Right lobe of liver (tissue), 6 donors: ENCODE results near the gene PHETA2. TPM values are rescaled to one million over a fixed set of nuclear protein-coding genes. Genes with fewer than 3 reads are reported as not detected.
"Not testable (repeated sequence)": the region's sequence is repeated elsewhere in the genome, so short reads cannot be mapped to it uniquely, and the experiment has no call there.

Experiments used
- ATAC-seq, 4 donors: fragments of 200-7000 bp; cut with Tn5 transposase; one replicate each; pipeline ENCODE4 v1.9.1; 2020; ENCODE audit warnings: mild to moderate bottlenecking in 4 of 4, moderate library complexity in 4 of 4
- DNase-seq, 3 donors: peaks; one replicate each; pipeline ENCODE4 v3.0.0-alpha.2; 2020
- H3K27ac ChIP-seq, 3 donors: fragments of 200-600 bp; one replicate each; pipeline ENCODE4 v1.8.0; 2022
- H3K27me3 ChIP-seq, 2 donors: fragments of 200-600 bp; one replicate each; pipeline ENCODE4 v1.8.0; 2022
- H3K36me3 ChIP-seq, 4 donors: fragments of 200-600 bp; sonication (generic) in 1 of 4; one replicate each; pipeline versions ENCODE4 v1.5.1 to v1.8.0; 2017 to 2022; ENCODE audit warnings: control low read depth in 1 of 4
- H3K4me1 ChIP-seq, 4 donors: fragments of 200-600 bp; sonication (generic) in 1 of 4; one replicate each; pipeline versions ENCODE4 v1.5.1 to v1.8.0; 2017 to 2022; ENCODE audit warnings: control low read depth in 1 of 4
- H3K4me3 ChIP-seq, 3 donors: fragments of 200-600 bp; one replicate each; pipeline ENCODE4 v1.8.0; 2022
- H3K9me3 ChIP-seq, 4 donors: fragments of 200-600 bp; sonication (generic) in 1 of 4; one replicate each; pipeline versions ENCODE4 v1.5.1 to v1.8.0; 2017 to 2022; ENCODE audit warnings: control low read depth in 1 of 4
- POLR2A ChIP-seq: fragments of 450-650 bp; IDR thresholded peaks from one replicate; pipeline ENCODE4 v1.6.1; 2017; ENCODE audit warnings: antibody characterized with exemption, mild to moderate bottlenecking
- WGBS: methylation state at CpG from one replicate; pipeline ENCODE4 v1.1.6; 2018; ENCODE audit warnings: low coverage, low lambda C conversion rate; ENCODE audit not compliant: insufficient coverage; ENCODE audit errors: missing lambda C conversion rate; 5-methylcytosine and 5-hydroxymethylcytosine counted together
- intact Hi-C, 2 donors: fragments of 100-400 bp; cut with DNase I; formaldehyde crosslinking; loops; one replicate each; pipeline versions ENCODE4 v1.11.2 to v1.14.1; 2022
- total RNA-seq, 6 experiments: library from RNA; depleted of rRNA in 2 of 6; stranded (reverse); fragments of >200 nt in 2 of 6; fragmentation: NEBNext Ultra II Directional in 3 of 6; extraction: Animal tissue kit (Norgen Biotek cat#: 25700) in 3 of 6; gene quantifications; one replicate each; pipeline versions ENCODE4 v1.1.0 to v1.2.4, GENCODE V29; 2016 to 2023
- TF ChIP-seq, protein P1 (sequence below), 4 donors: fragments of 200-600 bp in 3 of 4; fragments of 450-650 bp in 1 of 4; IDR thresholded peaks; one replicate each; pipeline versions ENCODE4 v1.5.1 to v1.8.0; 2016 to 2022; ENCODE audit warnings: antibody characterized with exemption in 4 of 4, mild to moderate bottlenecking in 2 of 4
- donor health status: DM: no; HTN: yes; CAD: no.
- donor health status: DM: no; HTN: no; CAD: no.
- donor health status: DM: no; HTN: no; CAD: no.
- donor health status: DM: no; HTN: yes; CAD: no.
- donor health status: DM: no; HTN: yes; CAD: no.

Gene PHETA2
- total RNA-seq, 6 experiments from 2014 or later: 0.51 to 1.4 (median 0.97) TPM

DNA sequence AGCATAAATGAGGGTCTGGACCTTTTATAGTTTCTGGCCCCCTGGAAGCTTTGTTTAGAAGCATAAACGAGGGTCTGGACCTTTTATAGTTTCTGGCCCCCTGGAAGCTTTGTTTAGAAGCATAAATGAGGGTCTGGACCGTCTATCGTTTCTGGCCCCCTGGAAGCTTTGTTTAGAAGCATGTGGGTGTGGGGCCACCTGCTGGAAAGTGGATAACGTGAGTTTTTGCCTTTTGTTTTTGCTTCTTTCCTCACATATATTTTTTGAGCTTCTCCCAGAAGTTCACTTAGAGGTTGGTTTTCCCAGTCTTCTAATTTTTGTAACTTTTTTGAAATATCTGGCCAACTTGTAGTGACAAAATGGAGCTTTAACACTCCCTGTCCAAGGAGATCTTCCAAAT is 38.7 kb downstream of the PHETA2 start:
- TF ChIP-seq, protein P1, sequence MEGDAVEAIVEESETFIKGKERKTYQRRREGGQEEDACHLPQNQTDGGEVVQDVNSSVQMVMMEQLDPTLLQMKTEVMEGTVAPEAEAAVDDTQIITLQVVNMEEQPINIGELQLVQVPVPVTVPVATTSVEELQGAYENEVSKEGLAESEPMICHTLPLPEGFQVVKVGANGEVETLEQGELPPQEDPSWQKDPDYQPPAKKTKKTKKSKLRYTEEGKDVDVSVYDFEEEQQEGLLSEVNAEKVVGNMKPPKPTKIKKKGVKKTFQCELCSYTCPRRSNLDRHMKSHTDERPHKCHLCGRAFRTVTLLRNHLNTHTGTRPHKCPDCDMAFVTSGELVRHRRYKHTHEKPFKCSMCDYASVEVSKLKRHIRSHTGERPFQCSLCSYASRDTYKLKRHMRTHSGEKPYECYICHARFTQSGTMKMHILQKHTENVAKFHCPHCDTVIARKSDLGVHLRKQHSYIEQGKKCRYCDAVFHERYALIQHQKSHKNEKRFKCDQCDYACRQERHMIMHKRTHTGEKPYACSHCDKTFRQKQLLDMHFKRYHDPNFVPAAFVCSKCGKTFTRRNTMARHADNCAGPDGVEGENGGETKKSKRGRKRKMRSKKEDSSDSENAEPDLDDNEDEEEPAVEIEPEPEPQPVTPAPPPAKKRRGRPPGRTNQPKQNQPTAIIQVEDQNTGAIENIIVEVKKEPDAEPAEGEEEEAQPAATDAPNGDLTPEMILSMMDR (IDR thresholded peaks at IDR 0.05): peak; percentile 16 to 38 (median 22)
- H3K4me1 ChIP-seq, H3K4me3 ChIP-seq, H3K27me3 ChIP-seq, DNase-seq, H3K9me3 ChIP-seq, H3K36me3 ChIP-seq, ATAC-seq, H3K27ac ChIP-seq, intact Hi-C loops: not testable (repeated sequence)
- 3% methylated on average over 4 of the region's 4 CpGs for WGBS

DNA sequence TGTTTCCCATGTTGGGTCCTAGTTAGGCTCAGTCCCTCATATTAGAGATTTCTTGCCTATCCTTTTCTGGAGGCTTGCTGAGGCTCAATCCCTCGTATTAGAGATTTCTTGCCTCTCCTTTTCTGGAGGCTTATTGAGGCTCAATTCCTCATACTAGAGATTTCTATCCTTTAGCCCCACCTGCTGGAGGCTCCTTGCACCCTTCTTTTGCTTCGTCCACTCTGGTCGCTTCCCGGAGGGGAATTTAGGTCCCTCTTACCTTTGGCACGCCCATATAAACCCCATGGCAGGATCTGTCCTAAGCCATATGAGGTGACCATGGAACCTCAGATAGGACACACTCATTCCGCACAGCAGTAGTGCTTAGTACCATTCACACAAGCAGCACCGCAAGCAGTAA is 40.7 kb downstream of the PHETA2 start:
- no peak for DNase-seq
- Histone ChIP-seq H3K27me3 (no peaks in the 10 kb centered on the region), H3K4me3 (no peak overlapping the region), H3K9me3 (no peaks in the 10 kb centered on the region), H3K36me3 (no peaks in the 10 kb centered on the region), H3K27ac (no peak overlapping the region), H3K4me1 (peaks cover 0 to 7% (median 0%) of the 10 kb centered on the region in 4 donors)
- 100% methylated on average over 1 of the region's 7 CpGs for WGBS
- peak in 1 of 4 donors; percentile 30 for ATAC-seq
- TF ChIP-seq POLR2A: no peak
- TF ChIP-seq, protein P1 (IDR thresholded peaks at IDR 0.05): peak in 2 of 4 donors; percentile 27 to 37
- intact Hi-C loops: no loop called here

DNA sequence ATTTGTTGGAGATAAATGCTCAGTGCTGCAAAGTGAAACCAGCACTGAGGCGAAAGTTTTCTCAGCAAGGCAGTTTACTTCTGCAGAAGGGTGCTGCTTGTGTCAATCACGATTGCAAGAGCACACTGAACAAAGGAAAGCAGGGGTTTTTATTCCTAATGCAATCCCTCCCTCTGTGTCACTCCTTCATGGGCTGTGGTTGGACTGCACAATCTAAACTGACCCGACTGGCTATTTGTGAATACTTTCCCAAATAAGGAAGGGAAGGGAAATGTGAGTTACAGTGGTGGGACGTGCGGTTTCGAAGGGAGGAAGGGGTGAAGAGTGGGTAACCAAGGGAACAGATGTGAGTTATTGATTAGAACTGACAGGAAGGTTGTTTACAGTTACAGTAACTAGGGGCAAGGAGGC is 41.4 kb downstream of the PHETA2 start:
- H3K27me3 ChIP-seq, H3K36me3 ChIP-seq, H3K9me3 ChIP-seq, intact Hi-C loops, ATAC-seq, DNase-seq, H3K4me1 ChIP-seq, H3K27ac ChIP-seq, H3K4me3 ChIP-seq: not testable (repeated sequence)
- 83% methylated on average over 5 of the region's 6 CpGs for WGBS

DNA sequence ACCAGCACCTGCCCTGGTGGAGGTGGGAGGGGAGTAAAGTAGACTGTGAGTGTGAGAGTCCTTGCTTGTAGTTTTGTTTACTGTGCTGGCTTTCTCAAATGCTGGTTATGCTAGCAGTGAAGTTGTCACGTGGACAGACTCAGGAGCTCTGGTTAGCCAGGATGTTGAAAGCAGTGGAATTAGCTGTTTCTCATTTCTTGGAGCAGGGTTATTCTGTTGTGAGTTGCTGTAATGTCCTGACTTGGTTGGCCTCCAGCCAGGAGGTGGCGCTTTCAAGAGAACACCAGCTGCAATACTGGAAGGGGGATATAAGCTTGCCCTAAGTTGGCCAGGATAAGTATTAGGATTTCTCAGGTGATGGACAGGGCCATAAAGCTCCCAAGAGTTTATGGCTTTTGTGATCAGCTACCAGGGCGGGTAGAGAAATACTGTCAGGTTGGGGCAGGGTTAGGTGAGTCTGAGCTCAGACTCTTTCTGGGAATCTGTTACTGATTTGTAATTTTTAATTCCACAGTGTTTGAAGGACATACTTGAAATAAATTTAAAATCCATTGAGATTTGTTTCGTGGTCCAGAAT is 42.9 kb downstream of the PHETA2 start:
- peaks cover 0 to 15% (median 0%) of the 10 kb centered on the region in 4 donors for H3K4me1 ChIP-seq
- 75% methylated on average over 4 of the region's 4 CpGs for WGBS
- no peaks in the 10 kb centered on the region for H3K9me3 ChIP-seq
- H3K27me3 ChIP-seq: no peaks in the 10 kb centered on the region
- no peak overlapping the region for H3K4me3 ChIP-seq
- DNase-seq (peak in 1 of 3 donors; percentile 37), ATAC-seq (peak in 2 of 4 donors; percentile 8 to 32)
- TF ChIP-seq POLR2A: no peak
- TF ChIP-seq, protein P1 (IDR thresholded peaks at IDR 0.05): no peak
- H3K27ac ChIP-seq: no peak overlapping the region
- H3K36me3 ChIP-seq: no peaks in the 10 kb centered on the region
- intact Hi-C loops: no loop called here

DNA sequence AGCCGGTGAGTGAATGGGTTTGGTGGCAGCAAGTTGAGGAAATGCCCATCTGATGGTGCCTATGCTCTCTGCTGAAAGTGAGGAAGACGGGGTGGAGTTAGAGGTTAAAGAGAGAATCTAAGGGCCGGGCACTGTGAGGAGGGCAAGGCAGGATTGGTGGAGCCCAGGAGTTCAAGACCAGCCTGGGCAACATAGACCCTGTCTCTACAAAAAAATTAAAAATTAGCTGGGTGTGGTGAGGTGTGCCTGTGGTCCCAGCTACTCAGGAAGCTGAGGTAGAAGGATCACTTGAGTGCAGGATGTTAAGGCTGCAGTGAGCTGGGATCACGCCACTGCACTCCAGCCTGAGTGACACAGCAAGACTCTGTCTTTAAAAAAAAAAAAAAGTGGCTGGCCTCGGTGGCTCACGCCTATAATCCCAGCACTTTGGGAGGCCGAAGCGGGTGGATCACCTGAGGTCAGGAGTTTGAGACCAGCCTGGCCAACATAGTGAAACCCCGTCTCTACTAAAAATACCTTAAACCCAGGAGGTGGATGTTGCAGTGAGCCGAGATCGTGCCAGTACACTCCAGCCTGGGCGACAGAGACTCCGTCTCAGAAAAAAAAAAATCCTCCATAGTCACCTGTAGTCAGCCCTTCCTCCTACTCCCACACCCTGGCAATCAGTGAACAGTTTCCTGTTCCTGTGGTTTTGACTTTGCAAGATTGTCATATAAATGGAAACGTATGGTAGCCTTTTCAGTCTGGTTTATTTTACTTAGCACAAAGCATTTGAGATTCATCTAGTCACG is 46.4 kb downstream of the PHETA2 start:
- H3K36me3 ChIP-seq, H3K27me3 ChIP-seq, H3K4me3 ChIP-seq, DNase-seq, H3K9me3 ChIP-seq, intact Hi-C loops: not testable (repeated sequence)
- peak; percentile 7 to 36 (median 16) for ATAC-seq
- Histone ChIP-seq H3K4me1 (peaks cover 0 to 16% (median 0%) of the 10 kb centered on the region in 4 donors), H3K27ac (peak overlapping the region in 1 of 3 donors; percentile 47)
- 14% methylated on average over 9 of the region's 15 CpGs for WGBS

DNA sequence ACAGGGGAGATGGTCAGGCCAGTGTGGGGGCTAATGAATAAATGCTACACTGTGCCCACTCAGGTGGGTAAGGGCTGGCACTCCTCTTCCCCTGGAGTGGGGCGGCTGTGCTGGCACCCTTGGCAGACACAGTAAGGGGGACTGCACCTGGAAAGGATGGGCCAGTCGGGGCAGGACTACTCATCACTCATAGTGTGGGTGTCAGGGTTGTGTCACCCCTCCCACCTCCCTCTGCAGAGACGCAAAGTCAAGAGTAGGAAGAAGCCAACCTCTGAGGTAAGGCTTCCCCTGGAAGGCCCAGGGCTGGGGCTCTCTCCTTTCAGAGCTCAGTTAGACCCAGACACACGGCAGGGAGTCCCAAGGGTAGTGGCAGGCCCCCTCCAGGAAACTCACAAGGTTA is 49.5 kb downstream of the PHETA2 start:
- H3K27me3 ChIP-seq, H3K4me3 ChIP-seq, H3K9me3 ChIP-seq, DNase-seq, intact Hi-C loops, ATAC-seq, H3K27ac ChIP-seq: not testable (repeated sequence)
- no CpG with 5 or more reads among the region's 4 CpGs for WGBS
- Histone ChIP-seq H3K36me3 (peaks cover 0 to 19% (median 7%) of the 10 kb centered on the region in 4 donors), H3K4me1 (peaks cover 0 to 15% (median 0%) of the 10 kb centered on the region in 4 donors)
